Stimulated activated CD4-positive, alpha-beta T cell treated with anti-CD3 and anti-CD28 coated beads, Interleukin-15, amount 100 ng/mL, for 1 hour (primary cell): ENCODE measurements around the gene CCL28.
"Not testable (repeated sequence)": the region's sequence is repeated elsewhere in the genome, so short reads cannot be mapped to it uniquely, and the experiment has no call there.

Experiments used
- DNase-seq, 2 donors: peaks; one replicate each; pipeline ENCODE4 v3.0.0-alpha.2; 2020; ENCODE audit warnings: low read depth in 1 of 2, low spot score in 1 of 2

CCL28 gene, protein sequence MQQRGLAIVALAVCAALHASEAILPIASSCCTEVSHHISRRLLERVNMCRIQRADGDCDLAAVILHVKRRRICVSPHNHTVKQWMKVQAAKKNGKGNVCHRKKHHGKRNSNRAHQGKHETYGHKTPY

DNA sequence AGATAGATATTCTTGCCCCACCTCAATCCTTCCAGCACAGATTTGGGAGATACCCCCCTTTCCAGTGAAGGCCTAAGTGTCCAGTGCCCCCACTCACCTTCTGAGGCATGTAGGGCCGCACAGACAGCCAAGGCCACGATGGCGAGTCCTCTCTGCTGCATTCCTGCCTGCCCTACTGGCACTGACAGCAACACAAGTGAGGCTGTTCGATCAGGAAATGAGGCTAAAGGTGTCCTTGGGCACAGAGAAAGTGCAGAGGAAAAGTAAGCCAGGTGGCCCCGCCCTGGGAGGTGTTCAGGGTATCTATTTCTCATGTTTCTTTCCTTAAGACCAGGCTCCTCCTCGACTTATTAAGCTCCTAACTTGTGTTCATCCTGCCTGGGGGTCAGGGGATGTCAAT, at the start of gene CCL28:
Gene CCL28 (minus strand): TSS at position 236 of the 400 bp plus-strand sequence. CDS start 75 bp downstream, at position 161.
- DNase-seq, result no peak

DNA sequence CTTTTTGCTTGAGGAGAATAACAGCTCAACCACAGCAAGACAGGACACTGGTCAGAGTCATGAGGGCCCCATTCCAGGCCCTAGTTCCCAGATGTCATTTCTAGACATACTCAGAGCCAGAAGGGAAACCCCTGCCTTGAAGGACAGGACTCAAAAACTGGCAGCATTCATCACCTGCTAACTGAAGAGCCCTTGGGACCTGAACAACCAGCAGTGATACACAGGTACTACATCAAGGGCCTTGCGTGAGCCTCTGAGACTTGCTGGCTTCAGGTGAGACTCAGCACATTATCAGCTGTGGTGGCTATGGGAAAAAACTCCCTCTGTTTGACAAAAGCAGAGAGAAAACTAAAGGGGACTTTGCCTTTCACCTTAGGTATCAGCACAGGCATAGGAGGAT, 48.9 kb upstream of the CCL28 start:
- DNase-seq, result no peak

DNA sequence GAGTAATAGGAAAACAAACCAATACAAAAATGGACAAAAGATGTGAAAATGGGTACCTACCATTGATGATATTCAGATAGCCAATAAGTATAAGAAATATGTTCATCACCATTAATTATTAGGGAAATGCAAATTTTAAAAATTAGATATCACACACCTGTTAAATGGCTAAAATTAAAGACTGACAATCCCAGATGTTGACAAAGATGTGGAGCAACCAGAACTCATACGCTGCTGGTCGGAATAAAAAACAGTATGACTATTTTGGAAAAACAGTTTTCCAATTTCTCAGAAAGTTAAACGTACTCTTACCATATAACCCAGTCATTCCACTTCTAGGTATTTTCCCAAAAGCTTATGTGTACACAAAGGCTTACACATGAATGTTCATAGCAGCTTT, 44.4 kb upstream of the CCL28 start:
- DNase-seq, result no peak

DNA sequence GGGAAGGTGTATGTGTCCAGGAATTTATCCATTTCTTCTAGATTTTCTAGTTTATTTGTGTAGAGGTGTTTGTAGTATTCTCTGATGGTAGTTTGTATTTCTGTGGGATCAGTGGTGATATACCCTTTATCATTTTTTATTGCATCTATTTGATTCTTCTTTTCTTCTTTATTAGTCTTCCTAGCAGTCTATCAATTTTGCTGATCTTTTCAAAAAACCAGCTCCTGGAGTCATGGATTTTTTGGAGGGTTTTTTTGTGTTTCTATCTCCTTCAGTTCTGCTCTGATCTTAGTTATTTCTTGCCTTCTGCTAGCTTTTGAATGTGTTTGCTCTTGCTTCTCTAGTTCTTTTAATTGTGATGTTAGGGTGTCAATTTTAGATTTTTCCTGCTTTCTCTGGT, 29.4 kb upstream of the CCL28 start:
- not testable (repeated sequence) for DNase-seq

DNA sequence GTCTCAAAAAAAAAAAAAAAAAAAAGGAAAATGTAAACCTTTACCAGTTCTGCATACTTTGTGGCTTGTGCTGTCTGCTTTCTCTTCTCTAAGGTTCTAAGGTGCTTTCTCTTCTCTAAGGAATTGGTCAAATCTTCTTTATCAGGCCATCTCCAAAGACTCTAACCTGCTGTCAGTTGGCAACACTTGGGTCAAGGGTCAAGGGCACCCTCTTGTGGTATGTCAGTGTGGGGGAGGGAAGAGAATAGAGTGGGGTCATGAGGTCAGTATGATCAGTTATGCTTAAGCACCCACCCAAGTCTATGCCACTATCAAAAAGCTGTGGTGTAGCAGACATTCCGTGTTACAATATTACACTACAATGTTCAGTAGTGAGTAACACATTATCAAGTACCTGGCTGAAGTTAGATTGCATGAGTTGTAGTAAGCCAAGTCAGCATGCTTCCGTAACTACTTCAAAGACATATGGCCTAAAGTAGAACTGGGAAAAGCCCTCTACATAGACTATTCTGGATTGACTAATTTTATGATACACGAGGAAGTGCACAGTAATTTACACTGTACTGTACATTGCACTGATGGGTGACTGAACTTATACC, 25.0 kb upstream of the CCL28 start:
- DNase-seq, result no peak

DNA sequence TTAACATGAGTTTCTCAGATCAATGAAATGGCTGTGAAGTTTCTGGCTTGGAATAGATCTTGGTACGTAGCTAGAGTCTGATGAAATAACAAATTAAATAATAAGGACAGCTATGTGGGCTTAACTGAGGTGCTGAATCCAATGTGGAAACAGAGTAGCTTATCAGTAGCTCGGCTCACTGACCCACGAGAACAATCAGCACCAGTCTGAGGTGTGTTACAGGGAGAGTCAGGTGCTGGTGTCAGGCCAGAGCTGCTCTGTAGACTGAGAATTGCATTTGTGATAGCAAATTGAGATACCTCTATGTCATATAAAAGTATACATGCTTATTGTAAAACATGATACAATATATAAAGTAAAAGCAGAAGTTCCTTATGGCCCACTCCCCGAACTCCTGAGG, 21.2 kb upstream of the CCL28 start:
- no peak for DNase-seq

DNA sequence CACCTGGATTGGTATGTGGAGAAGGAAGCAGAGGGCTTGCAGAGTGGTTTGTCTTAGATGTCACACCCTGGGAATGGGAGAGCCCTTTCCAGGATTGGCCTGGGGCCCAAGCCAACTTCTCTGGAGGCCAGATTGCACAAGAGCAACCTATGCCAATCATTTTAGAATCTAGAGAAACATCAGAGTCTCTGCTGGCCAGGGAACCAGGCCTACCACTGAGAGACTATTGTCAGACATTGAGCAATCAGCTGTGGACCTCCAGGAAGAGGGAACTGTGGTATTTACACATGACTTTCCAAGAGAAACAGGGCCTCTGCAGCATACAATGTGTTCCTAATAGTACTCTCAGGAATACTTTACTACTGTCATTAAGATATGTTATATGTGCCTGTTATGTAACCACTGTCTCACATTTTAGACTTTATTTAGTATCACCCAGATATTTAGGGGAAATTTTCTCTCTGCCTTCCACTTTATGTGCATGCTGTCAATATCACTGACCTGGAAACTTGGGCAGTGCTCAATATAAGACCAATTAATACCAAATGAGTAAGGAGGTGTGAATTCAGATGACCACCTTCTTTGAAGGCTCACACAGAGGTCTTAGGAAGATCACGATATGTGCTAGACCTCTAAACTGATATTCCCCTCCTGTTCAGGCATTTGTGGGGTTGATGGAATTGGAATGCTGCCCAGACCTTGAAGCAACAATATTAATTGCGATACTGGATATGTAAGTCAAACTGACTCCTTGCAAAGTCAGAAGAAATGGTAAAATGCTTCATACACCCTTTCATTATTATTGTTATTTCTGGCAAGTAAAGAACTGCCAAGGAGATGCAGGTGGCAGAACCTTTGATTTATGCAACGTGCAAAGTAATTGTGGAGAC, 20.5 kb upstream of the CCL28 start:
- no peak for DNase-seq

DNA sequence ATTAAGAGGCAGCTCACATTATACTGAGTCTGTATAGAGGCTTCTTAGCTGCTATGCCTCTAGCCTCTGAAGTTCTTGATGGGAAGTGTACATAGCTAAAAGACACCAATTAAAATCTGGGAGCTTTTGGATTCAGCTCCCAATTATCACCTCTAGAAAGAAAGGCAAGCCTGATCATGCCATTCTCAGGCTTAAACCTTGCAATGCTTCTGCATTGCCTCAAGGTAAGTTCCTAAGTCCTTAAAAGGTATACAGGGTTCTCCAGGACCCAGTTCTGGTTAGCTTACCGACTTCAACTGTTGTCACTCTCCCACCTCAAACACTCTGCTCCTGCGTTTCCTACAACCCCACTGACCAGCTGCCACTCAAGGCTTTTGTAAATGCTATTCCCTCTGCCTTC, 17.5 kb upstream of the CCL28 start:
- DNase-seq, result no peak

DNA sequence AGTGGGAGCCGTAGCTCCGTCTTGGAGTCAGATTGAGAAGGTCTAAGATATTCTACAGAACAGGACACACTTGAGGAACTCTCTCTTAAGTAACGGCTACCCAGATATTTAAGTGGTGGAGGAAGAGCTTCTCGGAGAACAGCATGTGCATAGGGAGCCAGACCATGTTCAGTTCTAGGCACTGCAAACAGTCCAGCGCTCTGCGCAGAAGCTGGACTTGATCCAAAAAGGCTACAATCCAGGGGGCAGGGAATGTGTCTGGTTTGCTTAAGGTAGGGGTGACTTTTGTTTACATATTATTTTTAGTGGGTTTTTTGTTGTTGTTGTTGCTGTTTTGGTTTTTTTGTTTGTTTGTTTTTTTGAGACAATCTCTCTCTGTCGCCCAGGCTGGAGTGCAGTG, 16.8 kb upstream of the CCL28 start:
- DNase-seq, result no peak

DNA sequence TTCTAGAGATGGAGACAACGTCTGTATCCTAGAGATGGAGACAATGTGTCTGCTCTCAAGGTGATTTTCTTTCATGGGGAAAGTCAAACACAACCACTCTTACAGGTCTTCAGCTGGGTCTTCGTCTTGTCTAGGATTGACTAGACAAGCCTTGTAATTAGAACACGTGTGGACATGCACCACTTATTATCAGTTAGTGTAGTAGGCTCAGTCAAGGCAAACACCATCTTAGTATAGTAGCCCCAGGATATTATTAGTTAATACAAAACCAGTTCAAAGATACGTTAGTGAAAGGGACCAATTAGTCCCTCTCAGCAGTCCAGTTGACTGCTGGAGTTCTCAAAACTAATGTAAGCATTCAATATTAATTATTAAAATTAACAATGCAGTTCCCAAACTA, 15.1 kb upstream of the CCL28 start:
- no peak for DNase-seq

DNA sequence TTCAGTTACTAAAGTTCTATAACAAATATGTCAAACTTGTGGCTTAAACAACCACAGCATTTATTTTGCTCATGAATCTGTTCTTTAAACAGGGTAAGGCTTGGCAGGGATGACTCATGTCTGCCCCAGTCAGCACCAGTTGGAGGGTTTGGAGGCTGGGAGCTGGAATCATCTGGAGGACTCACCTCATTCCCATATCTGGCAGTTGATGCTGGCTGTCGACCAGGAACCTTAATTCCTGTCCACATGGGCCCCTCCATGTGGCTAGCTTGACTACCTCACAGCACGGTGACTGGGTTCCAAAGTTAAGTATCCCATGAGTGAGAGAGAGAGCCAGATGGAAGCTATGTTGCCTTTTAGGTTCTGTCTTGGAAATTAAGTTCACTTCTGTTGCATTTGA, 13.8 kb upstream of the CCL28 start:
- DNase-seq, result no peak

DNA sequence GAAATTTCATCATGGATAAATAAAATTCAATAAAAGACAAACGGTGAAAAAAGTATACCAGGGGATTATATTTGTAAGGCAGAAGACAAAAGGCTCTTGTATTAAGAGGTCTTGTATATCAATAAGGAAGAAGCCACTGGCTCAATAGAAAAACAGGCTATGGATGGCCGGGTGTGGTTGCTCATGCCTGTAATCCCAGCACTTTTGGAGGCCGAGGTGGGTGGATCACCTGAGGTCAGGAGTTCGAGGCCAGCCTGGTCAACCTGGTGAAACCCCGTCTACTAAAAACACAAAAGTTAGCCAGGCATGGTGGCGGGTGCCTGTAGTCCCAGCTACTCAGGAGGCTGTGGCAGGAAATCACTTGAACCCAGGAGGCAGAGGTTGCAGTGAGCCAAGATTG, 10.9 kb upstream of the CCL28 start:
- DNase-seq, result not testable (repeated sequence)

DNA sequence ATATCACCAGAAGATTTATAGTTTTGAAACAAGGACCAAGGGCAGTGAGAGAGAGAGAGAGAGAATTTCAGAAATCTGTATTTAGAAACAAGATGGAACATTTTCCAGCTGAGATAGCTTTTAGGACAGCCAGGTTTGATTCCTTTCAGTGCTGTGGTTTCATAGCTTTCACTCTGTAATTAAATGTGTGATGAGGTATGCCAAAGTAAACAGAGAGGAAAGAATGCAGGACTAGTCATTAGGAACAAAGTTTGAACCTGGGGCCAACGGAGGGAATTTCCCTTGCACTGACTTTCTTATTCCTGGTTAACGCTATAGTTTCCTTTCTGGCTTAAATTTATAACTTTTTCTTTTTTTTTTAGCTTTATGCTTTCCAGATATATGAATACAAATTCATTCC, 10.0 kb upstream of the CCL28 start:
- no peak for DNase-seq

DNA sequence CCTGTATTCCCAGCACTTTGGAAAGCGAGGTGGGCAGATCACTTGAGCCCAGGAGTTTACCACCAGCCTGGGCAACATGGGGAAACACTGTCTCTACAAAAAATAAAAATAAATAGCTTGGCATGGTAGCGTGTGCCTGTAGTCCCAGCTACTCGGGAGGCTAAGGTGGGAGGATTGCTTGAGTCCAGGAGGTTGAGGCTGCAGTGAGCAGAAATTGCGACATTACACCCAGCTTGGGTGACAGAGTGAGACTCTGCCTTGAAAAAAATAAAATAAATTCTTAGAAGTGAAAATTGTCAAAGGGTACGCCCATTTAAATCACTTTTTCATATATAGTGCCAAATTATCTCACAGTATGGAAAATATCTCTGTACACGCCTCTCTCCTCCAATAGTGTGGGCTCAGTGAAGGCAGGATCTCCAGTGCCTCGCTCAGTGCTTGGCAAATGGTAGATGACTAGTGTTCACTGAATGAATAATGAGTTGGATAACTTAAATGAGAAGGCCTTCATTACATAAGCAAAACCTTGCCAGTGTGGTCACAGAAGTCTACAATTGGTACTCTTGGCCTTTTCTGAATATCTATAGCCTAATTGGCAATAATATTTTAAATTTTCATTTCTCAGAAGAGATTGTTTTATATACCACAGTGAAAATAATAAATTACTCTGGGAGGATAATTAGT, 9.4 kb upstream of the CCL28 start:
- no peak for DNase-seq

DNA sequence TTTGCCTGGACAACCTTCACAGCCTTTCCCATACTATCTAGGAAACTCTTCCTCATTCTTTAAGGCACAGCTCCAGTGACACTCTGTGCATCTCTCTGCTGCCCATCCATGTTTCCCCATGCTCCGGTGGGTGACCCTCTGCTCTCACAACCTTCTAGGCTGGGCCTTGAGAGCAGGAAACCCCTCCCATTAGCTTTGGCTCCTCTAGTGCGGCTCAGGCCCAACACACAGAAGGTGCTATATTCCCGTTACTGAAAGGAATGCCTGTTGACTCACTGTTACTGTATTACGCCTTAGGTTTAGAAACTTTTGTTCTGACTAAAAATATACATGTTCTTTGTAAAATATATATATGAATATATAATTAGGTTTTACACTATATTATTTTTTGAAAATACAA, 8.1 kb upstream of the CCL28 start:
- DNase-seq, result no peak

DNA sequence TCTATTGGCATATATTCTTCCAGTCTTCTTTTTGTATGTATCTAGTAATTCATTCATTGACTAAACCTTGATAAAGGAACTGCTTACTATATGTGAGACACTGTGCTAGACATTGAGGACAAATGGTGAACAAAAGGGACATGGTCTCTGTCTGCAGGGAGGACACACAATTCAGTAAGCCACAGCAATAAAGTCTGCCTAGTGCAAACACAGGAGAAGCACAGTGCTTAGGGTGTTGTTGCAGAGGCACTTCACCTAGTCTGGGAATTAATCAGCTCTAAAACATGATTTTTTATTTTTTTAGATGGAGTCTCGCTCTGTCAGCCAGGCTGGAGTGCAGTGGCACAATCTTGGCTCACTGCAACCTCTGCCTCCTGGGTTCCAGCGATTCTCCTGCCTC, 6.4 kb upstream of the CCL28 start:
- no peak for DNase-seq

DNA sequence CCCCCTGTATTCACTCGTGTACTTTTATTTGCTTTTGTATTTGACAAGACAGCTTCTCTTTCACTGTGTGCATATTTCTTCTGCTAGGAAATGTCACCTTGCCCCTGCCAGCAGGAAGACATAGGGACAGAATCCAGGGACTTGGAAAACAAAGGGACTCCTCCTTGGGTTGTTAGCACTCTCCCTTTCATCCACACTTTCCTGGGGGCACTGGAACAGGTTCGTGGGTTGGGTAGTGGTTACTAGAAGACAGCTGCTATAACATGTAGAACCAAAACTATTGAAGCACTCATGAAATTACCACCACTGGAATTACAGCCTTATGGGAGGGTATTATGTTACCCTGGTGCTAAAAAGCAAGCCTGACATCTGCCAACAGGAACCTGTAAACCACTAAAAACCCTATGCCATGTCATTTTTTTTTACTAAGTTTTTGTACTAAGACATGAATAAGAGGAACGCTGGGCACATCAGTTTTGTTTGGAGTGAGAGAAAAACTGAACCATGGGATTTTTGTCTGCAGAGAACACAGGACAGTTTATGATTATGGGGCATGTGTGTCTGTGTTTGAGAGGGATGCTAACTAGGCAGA, 4.7 kb upstream of the CCL28 start:
- no peak for DNase-seq

DNA sequence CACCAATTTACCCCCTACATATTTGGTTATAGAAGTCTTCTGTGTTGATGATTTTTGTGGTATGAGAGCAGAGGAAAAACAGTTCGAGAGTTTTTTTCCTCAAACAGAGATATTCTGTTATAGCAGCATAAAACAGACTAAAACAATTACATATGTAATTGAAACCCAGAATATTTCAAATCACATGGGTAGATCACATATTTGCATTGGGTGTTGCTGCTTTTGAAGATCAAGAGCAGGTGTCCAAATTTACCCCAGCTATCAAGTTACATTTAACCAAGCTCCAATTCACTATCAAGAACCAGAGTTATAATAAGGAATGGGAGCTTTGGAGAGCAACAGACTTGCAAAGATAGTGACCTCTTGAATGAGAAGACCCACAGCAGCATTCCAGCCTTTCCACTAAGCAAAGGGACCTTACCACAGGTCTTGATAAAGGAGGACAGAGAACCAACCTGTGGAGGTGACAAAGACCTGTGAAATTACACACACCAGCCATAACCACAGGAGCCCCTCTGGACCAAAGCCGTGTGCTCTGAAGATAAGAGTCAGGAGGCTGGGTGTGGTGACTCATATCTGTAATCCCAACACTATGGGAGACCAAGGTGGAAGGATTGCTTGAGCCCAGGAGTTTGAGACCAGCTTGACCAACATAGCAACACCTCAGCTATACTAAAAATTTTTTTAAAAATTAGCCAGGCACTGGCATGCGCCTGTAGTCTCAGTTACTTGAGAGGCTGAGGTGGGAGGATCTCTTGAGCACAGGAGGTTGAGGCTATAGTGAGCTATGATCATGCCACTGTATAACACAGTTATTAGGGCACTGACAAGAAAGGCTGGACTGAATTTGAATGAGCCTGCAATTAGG, 4.0 kb upstream of the CCL28 start:
- DNase-seq, result no peak

DNA sequence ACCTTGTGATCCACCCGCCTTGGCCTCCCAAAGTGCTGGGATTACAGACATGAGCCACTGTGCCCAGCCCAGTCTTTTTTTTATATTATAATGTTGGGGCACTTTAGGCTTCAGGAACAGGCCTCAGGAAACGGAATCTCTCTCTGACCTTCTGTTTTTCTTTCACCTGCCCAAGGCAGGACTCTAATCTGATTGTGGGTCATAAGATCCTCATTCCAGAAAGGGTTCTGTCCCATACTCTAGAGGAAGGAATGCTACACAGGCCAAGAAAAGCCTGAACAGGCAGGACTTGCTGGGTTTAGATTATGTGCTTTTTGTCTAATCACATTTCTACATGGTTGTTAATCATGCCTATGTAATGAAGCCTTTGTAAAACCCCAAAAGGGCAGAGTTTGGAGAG, 1.8 kb upstream of the CCL28 start:
- DNase-seq, result no peak

DNA sequence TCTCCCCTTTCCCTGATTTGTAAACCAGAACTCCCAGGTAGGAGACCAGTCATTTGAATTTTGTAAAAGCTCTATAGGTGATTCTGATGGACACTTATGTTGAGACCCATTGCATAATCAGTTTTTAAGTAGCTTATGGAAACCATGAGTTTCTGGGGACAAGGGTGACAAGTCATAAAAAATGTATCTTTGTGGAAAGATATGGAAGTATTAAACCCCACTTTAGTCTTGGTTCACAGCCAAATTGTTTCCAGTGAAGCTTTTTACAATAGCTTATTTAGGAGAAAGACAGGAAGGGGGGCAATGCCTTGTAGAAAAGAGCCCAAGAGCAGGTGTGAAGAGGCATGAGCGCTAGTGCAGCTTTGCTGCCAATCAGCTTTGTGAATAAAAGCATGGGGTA, 453 bp upstream of the CCL28 start:
- no peak for DNase-seq

DNA sequence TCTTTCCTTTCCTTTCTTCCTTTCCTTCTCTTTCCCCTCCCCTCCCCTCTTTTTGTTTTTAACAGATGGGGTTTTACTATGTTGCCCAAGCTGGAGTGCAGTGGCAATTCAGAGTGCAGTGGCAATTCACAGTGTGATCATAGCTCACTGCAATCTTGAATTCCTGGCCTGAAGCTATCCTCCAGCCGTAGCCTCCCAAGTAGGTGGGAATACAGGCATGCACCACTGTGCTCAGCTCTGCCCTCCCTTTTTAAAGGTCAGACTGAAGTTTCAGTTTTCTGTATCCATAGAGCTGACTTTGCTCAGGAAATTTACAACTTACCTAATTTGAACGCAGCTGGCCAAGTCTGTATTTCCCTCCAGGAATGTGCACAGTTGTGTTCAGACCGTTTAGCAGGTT, 696 bp downstream of the CCL28 start:
- no peak for DNase-seq
